Measurements from ENCODE around the gene PACS2. TPM values are rescaled to one million over a fixed set of nuclear protein-coding genes. Genes with fewer than 3 reads are reported as not detected.
"Not testable (repeated sequence)": the region's sequence is repeated elsewhere in the genome, so short reads cannot be mapped to it uniquely, and the experiment has no call there.

PACS2 gene
- total RNA-seq, 1 donor from 2014 or later: 84.3 TPM

GRCh38 chr14:105329411-105330150 is 15.0 kb downstream of the PACS2 start:
- no peak for DNase-seq (ENCODE audit: low spot score)

DNA sequence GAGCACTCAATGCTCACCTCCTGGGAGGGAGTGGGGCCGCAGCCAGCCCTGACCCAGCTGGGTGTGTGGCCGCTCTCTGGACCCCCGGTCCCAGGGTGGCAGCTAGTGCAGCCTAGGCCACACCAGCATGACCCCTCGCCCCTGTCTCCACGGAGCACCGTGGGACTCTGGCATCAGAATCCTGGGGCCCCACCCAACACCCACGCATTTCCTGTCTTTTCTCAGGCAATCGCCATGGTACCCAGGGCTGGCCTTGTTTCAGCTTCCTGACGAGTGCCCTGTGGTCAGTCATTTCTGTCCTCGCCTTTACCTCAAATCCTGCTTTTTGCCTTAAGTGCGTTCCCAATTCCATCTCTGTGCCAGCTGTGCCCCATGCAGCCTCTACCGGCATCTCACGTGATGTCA is 15.9 kb downstream of the PACS2 start:
- DNase-seq (ENCODE audit: low spot score): no peak

GRCh38 chr14:105331575-105332349 is 17.2 kb downstream of the PACS2 start:
- no peak for DNase-seq (ENCODE audit: low spot score)

- no peak for DNase-seq (ENCODE audit: low spot score)
These were observed 17.9 kb downstream of the PACS2 start for GRCh38 chr14:105332350-105332874.

DNA sequence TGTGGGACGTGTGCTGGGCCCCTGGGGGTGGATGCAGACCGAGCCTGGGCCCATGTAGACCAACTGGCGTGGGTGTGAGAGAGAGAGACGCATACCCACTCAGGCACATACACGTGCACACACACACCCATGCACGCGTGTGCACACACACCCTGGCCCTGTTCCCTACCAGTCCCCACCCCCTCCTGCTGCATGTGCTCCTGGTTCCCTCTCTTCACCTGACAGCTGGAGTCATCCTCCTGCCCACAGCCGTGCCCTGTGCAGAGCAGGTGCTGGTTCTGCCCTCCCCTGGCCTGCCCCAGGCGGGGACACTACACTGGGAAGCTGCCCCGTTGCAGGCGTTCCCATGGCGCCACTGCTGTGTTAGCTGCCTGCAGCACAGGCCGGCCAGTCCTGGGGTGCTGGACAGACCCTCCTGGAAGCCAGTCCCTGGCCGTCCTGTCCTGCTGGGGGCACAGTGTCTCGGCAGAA is 18.5 kb downstream of the PACS2 start:
- DNase-seq (ENCODE audit: low spot score): no peak

DNA sequence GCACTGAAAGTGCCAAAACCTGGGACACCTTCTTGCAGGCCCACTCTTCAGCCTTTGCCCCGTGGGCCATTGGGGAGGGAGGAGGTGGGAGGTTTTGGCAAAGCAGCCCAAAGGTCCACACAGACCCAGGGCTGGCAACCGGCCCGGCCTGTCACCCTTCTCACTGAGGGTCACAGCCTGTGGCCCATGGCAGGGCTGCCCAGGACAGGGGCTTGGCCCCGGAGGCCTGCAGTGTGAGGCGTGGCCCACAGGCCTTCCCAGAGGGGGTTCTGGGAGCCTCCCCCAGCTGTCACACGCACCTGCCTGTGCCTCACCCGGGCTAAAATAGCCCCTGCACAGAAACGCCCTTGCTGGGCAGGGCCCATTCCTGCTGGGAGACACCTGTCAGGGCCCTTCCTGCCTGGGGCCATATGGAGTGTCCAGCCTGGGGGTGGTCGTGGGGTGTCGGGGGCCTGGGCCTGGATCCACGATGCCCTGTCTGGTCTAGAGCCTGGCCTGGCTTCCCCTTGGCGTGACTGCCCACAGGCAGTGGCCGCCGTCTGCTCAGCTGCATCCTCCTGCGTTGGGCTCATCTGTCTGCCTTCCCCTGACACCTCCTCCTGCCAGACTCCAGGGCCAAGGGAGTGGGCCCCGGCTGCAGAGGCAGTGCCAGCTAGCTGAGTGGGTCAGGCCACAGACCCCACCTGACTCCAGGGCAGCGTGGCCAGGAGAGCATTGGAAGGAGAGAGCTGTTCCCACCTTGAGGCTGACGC is 19.2 kb downstream of the PACS2 start:
- DNase-seq (ENCODE audit: low spot score): no peak

- DNase-seq (ENCODE audit: low spot score): no peak
These were observed 20.1 kb downstream of the PACS2 start for GRCh38 chr14:105334383-105335230.

DNA sequence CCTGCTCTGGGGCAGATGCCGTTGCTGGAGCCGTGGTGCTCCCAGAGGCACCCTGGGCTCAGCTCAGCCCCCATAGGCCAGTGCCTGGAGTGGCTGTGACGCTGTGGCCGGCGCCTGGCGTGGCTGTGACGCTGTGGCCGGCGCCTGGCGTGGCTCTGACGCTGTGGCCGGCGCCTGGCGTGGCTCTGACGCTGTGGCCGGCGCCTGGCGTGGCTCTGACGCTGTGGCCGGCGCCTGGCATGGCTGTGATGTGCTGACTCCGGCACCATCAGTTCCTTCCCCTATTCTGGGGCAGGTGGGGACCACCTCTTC is 20.6 kb downstream of the PACS2 start:
- not testable (repeated sequence) for DNase-seq (ENCODE audit: low spot score)

DNA sequence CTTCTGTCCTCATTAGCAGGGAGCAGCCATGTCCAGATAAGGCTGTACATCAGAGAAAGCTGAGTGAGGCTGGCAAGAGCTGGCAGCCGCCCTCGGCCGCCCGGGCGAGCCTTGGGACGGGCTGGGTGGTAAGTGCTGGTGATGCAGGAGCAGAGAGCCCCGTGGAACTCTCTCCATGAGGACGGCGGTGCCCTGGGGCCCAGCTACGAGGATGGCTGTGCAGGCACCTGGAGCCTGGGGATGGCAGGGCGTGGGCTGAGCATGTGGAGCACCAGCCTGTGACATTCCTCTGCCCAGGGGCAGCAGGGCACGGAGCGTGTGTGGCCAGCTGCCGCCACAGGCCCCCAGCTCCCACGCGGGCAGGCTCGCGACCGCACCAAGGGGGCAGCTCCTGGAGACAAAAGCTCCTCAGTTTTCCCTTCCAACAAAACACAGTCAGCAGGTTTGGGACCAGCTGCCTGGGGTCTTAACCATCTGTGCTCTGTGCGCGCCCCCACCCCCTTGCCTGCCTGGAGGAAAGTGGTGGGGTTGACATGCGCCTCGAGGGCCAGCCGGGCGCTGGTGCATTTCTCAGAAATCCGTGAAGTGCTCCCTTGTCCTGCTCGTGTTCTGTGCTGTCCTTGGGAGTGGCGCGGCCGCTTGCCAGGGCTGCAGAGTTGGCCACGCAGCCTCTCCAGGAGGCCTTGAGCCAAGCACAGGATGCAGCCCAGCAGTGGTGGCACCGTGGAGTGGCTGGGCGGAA is 21.4 kb downstream of the PACS2 start:
- no peak for DNase-seq (ENCODE audit: low spot score)

GRCh38 chr14:105336477-105337287 is 22.1 kb downstream of the PACS2 start:
- DNase-seq (ENCODE audit: low spot score): no peak

- DNase-seq (ENCODE audit: low spot score): no peak
These were observed 22.9 kb downstream of the PACS2 start for GRCh38 chr14:105337433-105337832.

GRCh38 chr14:105337966-105338741 is 23.6 kb downstream of the PACS2 start:
- DNase-seq (ENCODE audit: low spot score): no peak

DNA sequence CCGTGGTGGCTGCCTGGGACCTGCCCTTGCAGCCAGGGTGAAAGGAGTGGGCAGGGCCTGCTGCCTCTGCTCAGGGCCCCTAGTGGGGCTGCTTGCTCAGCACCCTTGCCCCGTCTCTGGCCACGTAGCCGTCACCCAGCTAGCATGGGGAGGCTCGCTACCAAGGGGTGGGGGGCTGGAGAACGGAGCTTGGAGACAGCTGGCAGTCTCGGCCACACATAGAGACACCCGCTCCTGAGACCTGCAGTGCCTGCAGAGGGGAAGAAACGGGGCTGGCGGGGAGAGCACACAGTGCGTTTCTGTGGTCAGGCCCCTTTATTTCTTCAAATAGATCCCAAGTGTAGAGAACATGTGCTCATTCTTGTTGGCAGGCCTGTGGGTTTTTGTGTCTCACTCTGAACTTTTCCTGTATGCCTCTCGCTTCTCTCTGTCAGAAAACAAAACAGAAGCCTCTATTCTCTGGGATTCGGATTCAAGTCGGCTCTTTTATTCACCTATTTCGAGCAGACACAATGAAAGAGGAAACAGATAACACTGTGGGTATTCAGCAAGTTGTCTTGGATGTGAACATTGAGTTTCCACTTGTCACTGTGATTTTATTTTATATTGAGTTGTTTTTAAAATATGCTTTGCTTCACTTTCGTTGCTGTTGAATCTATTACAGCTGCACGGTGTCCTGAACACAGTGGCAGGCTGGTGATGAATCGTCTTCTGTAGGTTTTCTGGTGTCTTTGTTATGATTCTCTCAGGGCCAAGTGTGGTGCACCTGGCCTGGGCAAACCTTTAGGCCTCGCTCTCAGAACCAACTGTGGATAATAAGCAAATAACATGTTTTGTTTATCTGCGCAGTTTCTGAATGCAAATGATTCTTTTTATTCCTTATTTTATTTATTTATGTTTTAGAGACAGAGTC is 26.5 kb downstream of the PACS2 start:
- no peak for DNase-seq (ENCODE audit: low spot score)

GRCh38 chr14:105343194-105343593 is 28.6 kb downstream of the PACS2 start:
- no peak for DNase-seq (ENCODE audit: low spot score)

DNA sequence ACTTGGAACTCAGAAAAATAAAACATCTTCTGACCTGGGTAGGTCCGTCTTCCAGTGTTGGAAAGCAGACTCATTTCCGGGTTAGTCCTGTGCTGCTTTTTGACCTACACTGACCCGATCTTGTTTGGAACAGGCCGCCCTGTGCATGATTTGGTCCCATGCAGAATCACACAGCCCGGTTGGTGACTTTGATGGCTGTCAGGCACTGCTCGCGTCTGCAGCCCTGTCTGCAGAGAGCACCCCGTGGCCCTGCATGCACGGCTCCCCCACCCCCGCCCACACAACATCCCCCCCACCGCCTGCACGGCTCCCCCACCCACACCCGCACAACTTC is 31.6 kb downstream of the PACS2 start:
- DNase-seq (ENCODE audit: low spot score): no peak

- DNase-seq (ENCODE audit: low spot score): no peak
These were observed 32.5 kb downstream of the PACS2 start for GRCh38 chr14:105346876-105347586.

DNA sequence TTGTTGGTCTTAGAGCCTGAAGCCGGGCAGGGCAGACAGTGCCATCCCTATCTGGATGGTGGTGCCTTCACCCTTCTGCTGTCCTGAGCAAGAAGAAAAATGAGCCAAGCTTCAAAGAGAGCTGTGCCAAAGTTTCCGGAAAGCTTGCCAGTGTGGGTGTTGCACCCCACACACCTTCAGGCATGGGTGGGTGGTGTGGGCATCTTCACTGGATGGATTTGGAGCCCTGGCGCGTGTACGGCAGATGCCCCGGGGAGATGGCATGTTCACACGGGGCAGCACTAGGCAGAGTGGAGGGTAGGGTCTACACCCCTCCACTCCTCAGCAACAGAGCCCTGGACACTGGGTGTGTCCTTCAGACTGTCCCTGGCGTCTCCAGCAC is 33.0 kb downstream of the PACS2 start:
- no peak for DNase-seq (ENCODE audit: low spot score)
